Brain microvascular endothelial cell (primary cell): ENCODE measurements around the gene ARHGEF7.

Experiments used
- DNase-seq: peaks from one replicate; pipeline ENCODE4 v3.0.0-alpha.2; 2020
- H3K27ac ChIP-seq: fragments of 250-450 bp; sonication (Bioruptor Pico); 2 replicates; pipeline ENCODE4 v1.5.1; 2020; ENCODE audit warnings: mild to moderate bottlenecking, moderate library complexity
- H3K27me3 ChIP-seq: fragments of 250-450 bp; sonication (Bioruptor Pico); replicated peaks from 2 replicates; pipeline ENCODE4 v1.5.1; 2020; ENCODE audit warnings: mild to moderate bottlenecking
- H3K36me3 ChIP-seq: fragments of 250-450 bp; sonication (Bioruptor Pico); replicated peaks from 2 replicates; pipeline ENCODE4 v1.5.1; 2020; ENCODE audit warnings: mild to moderate bottlenecking
- H3K4me3 ChIP-seq: 2 replicates; pipeline ENCODE4 v1.5.1; 2011; ENCODE audit warnings: low read depth, mild to moderate bottlenecking, control low read depth, low read length, moderate library complexity
- CTCF ChIP-seq: IDR thresholded peaks from 2 replicates; pipeline ENCODE4 v1.5.1; 2011; ENCODE audit warnings: low read depth, mild to moderate bottlenecking, moderate library complexity, low read length, control low read depth, inconsistent platforms; ENCODE audit errors: missing control alignments
- in situ Hi-C: cut with HindIII; loops from 2 replicates; pipeline ENCODE4 v1.10.0; 2017; ENCODE audit warnings: low sequenced_read_pairs, low pct_ligation_motif_present

Gene ARHGEF7

GRCh38 chr13:111304603-111305289 is 189.6 kb downstream of the ARHGEF7 start:
- H3K36me3 ChIP-seq = peaks cover 49% of the 10 kb centered on the region
- H3K4me3 ChIP-seq = no peak overlapping the region
- in situ Hi-C loops = no loop called here
- no peak overlapping the region for H3K27ac ChIP-seq
- TF ChIP-seq CTCF = no peak
- no peaks in the 10 kb centered on the region for H3K27me3 ChIP-seq
- DNase-seq = no peak

GRCh38 chr13:111312944-111313590 is 198.0 kb downstream of the ARHGEF7 start:
- DNase-seq = no peak
- TF ChIP-seq CTCF = no peak
- Histone ChIP-seq H3K27ac (no peak overlapping the region), H3K4me3 (no peak overlapping the region), H3K36me3 (peaks cover 6% of the 10 kb centered on the region), H3K27me3 (no peaks in the 10 kb centered on the region)
- in situ Hi-C loops = no loop called here

- Histone ChIP-seq H3K27ac (no peak overlapping the region), H3K4me3 (no peak overlapping the region), H3K27me3 (no peaks in the 10 kb centered on the region), H3K36me3 (peaks cover 6% of the 10 kb centered on the region)
- TF ChIP-seq CTCF = no peak
- no peak for DNase-seq
- in situ Hi-C loops = no loop called here
These were observed 198.9 kb downstream of the ARHGEF7 start for GRCh38 chr13:111313911-111314425.

GRCh38 chr13:111314852-111315251 is 199.7 kb downstream of the ARHGEF7 start:
- TF ChIP-seq CTCF = no peak
- in situ Hi-C loops = no loop called here
- peaks cover 6% of the 10 kb centered on the region for H3K36me3 ChIP-seq
- no peak for DNase-seq
- no peak overlapping the region for H3K27ac ChIP-seq
- H3K27me3 ChIP-seq = no peaks in the 10 kb centered on the region
- no peak overlapping the region for H3K4me3 ChIP-seq

- TF ChIP-seq CTCF = no peak
- H3K36me3 ChIP-seq = peaks cover 6% of the 10 kb centered on the region
- in situ Hi-C loops = no loop called here
- no peak overlapping the region for H3K27ac ChIP-seq
- no peaks in the 10 kb centered on the region for H3K27me3 ChIP-seq
- DNase-seq = no peak
- no peak overlapping the region for H3K4me3 ChIP-seq
These were observed 200.4 kb downstream of the ARHGEF7 start for GRCh38 chr13:111315347-111315995.
